Lung microvascular endothelial cell (primary cell): ENCODE data around the gene CIROP. TPM values are rescaled to one million over a fixed set of nuclear protein-coding genes. Genes with fewer than 3 reads are reported as not detected.
A peak's percentile ranks its signal among the peaks of the same experiment; 100 is the strongest.

Experiments used
- DNase-seq, 2 donors: peaks; one replicate each; pipeline versions ENCODE4 v3.0.0 to v3.0.0-alpha.2; 2010; ENCODE audit warnings: low read depth in 2 of 2
- total RNA-seq: library from RNA; depleted of rRNA; stranded (reverse); fragments of >200 nt; gene quantifications from 2 replicates; pipeline ENCODE4 v1.2.1, GENCODE V29; 2014

The CIROP gene, protein sequence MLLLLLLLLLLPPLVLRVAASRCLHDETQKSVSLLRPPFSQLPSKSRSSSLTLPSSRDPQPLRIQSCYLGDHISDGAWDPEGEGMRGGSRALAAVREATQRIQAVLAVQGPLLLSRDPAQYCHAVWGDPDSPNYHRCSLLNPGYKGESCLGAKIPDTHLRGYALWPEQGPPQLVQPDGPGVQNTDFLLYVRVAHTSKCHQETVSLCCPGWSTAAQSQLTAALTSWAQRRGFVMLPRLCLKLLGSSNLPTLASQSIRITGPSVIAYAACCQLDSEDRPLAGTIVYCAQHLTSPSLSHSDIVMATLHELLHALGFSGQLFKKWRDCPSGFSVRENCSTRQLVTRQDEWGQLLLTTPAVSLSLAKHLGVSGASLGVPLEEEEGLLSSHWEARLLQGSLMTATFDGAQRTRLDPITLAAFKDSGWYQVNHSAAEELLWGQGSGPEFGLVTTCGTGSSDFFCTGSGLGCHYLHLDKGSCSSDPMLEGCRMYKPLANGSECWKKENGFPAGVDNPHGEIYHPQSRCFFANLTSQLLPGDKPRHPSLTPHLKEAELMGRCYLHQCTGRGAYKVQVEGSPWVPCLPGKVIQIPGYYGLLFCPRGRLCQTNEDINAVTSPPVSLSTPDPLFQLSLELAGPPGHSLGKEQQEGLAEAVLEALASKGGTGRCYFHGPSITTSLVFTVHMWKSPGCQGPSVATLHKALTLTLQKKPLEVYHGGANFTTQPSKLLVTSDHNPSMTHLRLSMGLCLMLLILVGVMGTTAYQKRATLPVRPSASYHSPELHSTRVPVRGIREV
- not detected in 2 replicates for total RNA-seq

DNA sequence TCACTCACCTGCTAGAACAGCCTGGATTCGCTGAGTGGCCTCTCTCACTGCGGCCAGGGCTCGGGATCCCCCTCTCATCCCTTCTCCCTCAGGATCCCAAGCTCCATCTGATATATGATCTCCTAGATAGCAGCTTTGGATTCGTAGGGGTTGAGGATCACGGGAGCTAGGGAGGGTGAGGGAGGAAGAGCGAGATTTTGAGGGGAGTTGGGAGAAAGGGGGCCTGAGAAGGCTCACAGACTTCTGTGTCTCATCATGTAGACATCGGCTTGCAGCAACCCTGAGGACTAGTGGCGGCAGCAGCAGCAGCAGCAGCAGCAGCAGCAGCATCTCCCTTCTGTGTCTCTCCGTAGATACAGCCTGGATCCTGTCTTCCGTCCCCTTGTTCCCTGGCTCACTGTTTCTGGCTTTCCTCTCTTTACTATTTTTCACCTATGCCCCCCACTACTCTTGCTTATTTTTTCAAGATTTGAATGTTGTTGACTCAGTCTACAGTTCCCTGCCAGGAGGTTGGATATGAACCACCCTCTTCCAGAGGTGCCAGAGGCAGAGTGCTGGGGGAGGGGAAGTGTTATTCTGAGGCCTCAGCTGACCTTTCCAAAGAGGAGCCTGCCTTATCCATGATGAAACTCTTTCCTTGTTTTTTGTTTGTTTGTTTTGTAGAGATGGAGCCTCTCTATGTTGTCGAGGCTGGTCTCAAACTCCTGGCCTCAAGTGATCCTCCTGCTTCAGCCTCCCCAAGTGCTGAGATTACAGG lies at the start of gene CIROP:
CIROP (minus strand) TSS at position 399 of the 757 bp plus-strand sequence; CDS start at position 330, 69 bp downstream.
- no peak for DNase-seq

DNA sequence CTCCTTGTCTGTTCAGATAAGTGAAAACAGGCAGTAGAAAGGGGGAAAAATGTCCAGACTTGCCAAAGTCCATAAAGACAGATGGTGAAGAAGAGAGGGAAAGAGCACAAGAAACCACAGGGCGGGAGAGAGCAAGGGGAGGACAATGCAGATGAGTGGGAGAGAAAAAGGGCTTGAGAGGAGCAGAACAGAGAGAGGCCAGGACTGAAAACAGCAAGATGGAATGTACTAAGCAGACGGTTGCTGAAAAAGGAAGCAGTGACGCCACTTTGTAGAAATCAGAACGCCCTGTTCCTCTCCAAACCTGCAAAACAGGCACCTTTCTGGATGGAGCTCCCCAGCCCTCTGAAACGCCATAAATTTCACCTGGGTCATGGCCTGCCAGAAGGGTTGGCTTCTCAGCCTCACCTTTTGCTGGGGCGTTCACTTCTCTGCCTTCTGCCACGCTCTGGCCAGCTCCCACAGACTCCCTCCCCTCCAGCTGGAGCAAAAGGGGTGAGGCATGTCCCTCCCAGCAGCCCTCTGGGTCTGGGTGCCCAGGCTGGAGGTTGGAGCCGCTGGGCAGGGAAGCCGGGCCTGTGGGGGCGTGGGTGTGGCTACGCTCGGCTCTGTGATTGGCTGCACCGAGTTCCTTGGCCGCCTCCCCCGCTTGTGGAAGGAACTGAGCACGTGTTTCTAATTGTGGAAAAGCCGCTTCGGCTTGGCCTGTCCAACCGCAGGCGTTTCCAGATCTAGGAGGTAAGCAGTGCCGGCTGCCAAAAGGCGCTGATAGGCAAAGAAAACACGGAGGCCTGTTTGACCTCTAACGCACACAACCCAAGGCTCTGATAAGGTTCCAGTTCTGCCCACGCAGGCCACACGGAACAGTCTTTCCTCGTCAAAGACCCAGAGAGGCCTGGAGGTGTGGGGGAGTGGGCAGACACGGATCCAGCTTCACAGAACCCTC lies 49.3 kb upstream of the CIROP start:
- peak in 1 of 2 donors; percentile 50 for DNase-seq

DNA sequence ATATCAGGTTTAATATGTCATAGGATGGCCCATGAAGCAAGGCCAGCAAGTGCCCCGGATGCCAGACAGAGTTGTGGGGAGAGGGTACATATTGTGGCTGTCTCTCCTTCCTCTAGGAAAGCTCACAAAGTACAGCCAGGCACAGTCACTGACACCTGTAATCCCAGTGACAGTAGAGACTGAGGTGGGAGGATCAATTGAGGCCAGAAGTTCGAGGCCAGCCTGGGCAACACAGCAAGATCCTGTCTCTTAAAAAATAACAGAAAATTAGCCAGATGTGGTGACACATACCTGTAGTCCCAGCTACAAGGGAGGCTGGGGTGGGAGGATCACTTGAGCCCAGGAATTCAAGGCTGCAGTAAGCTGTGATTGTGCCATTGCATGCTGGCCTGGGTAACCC lies 46.6 kb upstream of the CIROP start:
- DNase-seq, result no peak

DNA sequence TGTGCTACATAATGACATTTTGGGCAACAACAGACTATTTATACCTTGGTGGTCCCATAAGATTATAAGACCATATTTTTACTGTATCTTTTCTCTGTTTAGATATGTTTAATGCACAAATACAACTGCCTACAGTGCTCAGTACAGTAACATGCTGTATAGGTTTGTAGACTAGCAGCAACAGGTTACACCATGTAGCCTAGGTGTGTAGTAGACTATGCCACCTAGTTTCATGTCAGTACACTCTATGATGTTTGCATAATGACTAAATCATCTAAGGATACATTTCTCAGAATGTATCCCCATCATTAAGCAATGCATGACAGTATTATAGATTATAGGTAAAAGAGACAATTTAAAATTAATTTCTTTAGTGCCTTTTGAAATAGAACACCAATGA lies 45.0 kb upstream of the CIROP start:
- DNase-seq, result no peak

DNA sequence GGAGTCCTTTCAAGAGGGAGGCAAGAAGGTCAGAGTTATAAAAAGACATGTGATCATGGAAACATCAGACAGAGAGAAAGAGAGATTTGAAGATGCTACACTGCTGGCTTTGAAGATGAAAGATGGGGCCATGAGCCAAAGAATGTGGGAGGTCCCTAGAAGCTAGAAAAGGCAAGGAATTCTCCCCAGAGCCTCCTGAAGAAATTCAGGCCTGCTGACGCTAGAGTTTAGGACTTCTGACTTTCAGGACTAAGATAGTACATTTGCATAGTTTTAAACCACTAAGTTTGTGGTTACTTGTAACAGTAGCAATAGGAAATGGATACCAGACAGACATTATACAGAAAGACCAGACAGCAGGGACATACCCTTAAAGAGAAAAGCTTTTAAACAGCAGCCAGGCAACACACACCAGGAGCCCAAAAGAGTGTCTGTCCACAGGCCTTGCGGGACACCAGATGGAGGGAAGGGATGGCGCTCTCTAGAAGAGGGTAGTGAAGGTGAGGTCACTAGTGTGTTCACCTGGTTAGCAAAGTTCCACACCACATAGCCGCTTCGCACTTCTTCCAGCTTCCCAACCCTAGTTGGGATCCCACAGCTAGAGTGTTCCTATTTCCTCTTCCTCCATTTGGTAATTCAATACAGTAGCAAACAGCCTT lies 43.9 kb upstream of the CIROP start:
- no peak for DNase-seq

DNA sequence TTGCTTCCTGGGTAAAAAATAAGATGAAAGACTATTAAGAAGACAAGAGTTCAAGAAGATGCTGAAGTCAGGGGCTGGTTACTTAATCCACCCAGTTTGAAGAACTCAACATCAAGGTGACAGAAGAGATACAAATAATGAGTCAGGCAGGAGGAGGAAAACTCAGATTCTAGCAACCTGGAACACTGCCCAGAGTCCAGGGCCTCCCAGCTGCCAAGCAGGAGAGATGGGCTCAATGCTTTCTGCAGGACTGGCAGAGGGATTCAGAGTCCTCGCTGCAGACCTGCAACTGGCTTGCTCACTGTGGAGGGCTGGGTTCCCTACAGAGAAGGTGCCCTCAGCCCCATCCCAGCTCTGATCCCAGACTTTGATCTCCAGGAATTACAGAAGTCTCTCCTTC lies 42.9 kb upstream of the CIROP start:
- peak in 1 of 2 donors; percentile 19 for DNase-seq

DNA sequence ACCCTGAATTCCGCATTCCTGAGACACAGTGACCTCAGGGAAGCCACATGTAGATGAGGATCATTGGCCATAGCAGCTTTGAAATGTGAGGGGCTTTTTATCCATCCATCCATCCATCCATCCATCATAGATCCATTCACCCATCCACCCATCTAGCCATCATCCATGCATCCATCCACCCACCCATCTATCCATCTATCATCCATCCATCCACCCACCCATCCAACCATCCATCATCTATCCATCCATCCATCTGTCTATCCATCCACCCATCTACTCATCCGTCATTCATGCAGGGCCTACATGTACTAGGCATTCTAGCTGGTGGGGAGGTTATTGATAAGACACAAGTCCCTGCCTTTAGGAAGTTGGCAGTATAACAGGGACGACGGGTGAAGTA lies 42.2 kb upstream of the CIROP start:
- DNase-seq, result no peak

DNA sequence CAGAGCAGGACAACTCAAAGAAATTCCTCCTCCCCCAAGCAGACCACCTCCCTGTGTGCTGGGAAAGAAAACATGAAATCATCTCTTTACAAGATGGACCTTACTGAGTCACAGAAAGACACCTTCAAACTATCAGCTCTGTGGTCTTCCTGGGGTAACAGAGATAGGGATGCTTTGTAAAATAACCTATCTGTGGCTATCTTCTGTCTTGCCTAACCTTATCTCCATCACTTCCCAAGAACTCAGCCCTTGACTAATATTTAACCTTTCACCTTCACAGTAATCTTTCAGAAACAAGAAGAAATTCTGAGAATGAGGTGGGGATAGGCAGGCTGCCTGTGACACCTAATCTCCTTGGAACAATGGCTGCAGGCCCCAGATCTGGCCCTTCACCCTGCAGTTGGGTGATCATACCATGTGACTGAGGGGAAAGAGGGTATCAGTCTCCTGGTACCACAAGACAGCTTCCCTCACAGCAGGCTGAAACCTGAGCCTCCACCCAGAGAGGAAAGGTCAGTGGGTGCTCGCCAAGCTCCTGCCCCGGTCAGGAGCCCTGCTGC lies 41.6 kb upstream of the CIROP start:
- DNase-seq, result no peak

DNA sequence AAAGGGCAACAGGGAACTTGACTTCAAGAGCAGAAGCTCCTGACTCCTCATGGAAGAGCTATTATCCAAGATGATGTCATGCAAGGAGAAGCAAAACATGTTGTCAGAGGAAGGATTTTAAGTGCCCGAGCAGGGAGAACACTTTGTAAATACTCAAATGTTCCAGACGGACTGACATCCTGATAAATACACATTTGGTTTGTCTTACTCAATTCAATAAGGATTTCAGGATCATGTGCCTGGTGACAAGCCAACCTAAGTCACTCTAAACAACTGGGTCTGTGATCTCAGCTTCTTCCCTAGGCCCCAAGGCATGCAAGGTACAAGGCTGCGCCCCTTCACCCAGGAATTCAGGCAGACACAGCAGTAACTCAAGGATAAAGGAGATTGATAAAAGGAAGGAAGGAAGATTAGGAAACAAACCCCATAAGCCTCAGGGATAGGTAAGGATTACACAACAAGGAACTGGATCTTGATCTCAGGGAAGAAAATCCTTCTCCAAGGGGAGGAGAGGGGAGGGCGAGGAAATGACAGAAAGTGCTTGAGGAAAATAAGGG lies 41.1 kb upstream of the CIROP start:
- DNase-seq, result no peak

DNA sequence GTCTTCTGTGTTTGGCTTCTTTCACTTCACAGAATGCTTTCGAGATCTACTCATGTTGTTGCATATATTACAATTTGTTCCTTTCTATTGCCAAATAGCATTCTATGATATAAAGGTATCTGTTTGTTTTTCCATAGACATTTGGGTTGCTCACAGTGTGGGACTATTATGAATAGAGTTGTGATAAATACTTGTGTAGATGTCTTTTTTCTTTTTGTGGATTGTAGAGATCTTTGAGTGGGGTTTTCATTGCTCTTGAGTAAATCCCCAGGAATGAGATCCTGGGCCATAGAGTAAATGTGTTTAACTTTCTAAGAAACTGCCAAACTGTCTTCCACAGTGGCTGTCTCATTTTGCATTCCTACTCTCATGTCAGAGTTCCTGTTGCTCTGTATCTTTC lies 39.1 kb upstream of the CIROP start:
- DNase-seq, result no peak

DNA sequence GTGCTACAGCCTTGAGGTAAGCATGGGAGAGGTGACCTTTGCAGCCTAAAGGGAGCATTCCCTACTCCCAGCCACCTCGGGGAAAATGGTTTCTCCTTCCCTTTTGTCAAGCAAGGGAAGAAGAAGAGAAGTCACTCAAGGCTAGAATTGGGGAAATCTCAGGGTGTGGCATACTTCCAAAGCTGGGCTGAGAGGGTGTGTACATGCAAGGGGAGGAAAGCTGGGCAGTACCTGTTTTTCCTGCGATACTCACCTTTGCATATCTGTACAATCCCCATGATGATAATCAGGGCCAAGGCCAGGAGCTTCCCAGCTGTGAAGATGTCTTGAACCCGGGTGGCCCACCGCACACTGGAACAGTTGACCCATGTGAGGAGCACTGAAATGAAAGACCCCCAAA lies 38.0 kb upstream of the CIROP start:
- no peak for DNase-seq

DNA sequence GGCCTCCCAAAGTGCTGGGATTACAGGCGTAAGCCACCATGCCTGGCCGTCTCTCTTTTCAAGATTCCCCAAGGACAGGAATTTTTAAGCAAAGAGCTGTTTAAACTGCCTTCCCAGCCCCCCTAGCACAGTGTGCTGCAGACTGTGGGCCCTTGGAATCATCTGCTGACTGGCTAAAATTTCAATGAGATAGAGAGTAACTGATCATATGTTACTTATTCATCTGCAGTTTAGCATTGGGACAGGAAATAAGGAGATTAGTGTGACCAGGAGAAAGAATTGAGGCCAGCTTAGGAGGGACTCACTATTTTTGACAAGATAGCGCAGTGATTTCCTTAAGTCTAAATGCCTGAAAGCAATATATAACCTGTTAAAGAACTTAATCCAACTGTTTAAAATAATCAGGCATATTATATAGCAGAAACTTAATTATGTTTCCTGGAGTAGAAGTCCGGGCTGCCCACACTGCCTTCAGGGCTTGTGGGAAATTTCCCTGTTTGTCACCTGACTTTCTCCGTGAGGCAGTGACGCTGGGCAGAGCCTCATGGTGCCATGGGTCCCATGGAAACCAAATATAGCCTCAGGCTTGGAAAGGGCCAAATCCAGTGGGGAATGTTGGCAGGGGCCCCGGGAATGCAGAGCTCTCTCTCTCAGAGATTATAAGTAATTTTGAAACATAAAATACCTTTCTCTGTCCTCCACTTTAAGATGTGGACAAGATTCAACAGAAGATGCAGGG lies 37.1 kb upstream of the CIROP start:
- peak in 1 of 2 donors; percentile 43 for DNase-seq

DNA sequence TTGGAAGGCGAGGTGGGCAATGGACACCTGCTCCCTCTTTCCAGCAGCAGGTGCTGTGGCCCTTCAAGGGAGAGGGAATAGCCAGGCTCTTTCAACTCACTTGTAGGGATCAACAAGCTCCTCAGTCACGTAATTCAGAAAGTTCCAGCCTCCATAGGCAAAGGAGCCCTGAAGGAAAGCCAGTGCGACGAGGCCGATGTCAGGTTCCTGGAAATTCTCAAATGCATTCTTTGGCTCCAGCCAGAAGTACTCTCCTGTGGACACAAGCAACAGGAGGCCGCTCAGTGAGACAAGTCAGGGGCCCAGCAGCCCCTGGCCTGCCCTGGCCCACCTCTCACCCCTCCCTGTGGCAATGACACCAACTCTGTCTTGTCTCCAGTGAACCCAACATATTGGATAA lies 35.6 kb upstream of the CIROP start:
- no peak for DNase-seq

DNA sequence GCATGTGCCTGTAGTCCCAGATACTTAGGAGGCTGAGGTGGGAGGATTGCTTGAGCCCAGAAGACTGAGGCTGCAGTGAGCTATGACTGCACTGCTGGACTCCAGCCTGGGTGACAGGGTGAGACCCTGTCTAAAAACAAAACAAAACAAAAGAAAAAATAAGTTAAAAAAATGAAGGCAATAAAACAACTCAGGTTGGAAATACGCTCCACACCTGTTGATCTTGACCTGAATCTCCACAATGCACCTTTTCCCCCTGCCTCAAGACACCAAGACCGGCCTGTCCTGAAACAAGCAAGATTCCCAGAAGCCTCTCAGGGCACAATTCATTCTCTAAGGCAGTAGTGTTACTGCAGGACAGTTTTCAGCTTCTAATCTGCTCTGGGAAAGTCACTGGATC lies 35.1 kb upstream of the CIROP start:
- DNase-seq, result no peak

DNA sequence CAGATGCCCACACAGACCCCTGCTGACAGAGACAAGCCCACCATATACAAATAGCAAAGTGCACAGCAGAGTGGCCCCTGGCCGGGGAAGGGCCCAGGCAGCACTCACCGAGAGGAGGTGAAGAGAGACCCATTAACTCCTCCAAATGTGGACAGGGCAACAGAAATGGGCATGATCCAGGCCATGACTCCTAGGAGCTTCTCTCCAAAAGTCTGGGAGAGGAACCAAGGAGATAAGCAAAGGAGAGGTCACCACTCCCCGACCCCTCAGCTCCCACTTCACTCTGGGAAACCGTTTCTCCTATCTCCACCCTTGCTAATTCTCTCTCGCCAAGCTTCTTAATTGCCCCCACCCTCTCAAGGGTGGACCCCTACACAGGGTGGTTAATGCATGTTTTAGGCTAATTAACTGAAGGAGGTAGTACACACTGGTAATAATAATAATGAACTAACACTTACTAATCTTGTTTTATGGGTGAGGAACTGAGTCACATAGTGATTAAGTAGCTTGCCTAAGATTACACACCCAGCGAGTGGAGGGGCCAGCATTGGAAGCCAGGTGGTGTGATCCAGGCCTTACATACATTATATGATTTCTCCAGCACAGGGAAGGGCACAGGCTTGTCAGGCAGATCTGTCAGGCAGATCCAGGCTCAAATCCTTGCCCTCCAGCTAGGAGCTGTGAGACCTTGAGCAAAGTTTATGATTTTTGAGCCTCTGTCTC lies 33.2 kb upstream of the CIROP start:
- no peak for DNase-seq

DNA sequence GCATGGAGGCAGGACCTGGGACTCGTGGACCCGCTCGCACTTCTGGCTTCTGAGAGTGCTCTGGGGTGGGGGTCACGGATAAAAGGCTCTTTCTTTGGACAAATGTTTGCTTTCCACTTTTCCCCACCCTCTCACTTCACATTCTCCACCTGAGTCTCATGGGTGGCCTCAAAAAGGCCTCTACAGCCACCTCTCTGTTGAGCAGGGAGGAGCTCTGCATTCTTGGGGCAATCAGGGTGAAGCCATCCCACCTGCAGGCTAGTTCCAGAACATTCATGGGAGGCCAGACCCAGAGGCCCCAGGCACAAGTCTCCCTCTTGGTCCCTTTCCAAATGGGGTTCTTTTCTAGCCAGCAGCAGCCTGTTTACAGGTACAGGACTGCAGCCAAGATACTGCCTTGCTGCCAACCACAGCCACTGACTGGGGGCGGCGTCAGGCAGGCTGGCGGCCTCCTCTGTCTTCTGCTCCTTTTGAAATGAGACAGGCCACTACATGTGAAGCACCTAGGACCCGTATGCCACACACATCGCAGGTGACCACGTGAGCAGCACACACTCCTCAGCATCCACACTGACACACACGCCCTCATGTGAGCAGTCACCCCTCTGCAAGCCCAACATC lies 32.5 kb upstream of the CIROP start:
- no peak for DNase-seq

DNA sequence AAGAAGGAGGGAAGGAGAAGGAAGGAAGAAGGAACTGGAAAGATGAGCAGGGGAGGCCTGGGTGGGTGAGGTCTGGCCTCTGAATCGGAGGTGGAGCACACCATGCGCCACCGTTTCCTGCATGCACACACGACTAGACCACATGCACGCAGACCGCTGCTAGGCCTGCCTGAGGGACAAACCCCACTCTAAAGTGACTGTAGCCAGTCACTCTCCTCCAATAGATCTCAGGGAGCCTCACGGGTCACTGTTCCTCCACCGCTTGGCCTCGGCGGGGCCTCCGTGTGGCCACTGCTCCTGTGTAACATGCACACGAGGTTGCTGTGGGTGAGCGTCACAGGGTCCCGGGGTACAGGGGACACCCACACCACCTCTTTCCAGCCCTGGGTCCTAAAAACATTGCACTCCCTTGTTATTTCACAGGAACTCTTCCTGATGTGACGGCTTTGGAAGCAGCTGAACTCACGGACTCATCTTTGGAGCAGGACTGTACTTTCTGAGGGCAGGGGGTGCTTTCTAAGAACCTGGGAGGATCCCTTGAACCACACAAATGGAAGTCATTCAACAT lies 31.9 kb upstream of the CIROP start:
- DNase-seq, result no peak

DNA sequence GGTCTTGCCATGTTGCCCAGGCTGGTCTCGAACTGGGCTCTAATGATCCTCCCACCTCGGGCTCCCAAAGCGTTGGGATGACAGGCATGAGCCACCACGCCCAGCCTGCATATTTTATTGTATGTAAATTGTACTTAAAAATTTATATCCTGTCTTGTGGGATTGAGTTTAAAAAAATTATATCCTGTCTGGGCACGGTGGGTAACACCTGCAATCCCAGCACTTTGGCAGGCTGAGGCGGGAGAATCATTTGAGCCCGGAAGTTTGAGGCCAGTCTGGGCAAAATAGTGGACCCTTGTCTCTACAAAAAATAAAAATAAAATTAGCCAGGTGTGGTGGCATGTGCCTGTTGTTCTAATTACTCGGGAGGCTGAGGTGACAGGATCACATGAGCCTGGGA lies 28.2 kb upstream of the CIROP start:
- no peak for DNase-seq
